Measurements from ENCODE around the gene CGN.

GRCh38 chr1:151565502-151566189 lies 54.5 kb downstream of the CGN start:
- no peak for TF ChIP-seq YY1 (tag by site-specific recombination; IDR thresholded peaks at IDR 0.05)
- TF ChIP-seq ZNF23 (tag by site-specific recombination; IDR thresholded peaks at IDR 0.05; ENCODE audit: borderline replicate concordance) = no peak
- no peak for TF ChIP-seq CTCF (tag by site-specific recombination; IDR thresholded peaks at IDR 0.05)
- no peak for TF ChIP-seq REST (tag by site-specific recombination; IDR thresholded peaks at IDR 0.05)
- no peak for TF ChIP-seq ZNF513 (tag by site-specific recombination; IDR thresholded peaks at IDR 0.05)
- TF ChIP-seq SCRT1 (tag by site-specific recombination; IDR thresholded peaks at IDR 0.05; ENCODE audit: borderline replicate concordance) = no peak
- TF ChIP-seq ZNF510 (tag by site-specific recombination; IDR thresholded peaks at IDR 0.05; ENCODE audit: insufficient replicate concordance) = no peak
- no peak for TF ChIP-seq ZSCAN18 (tag by site-specific recombination; IDR thresholded peaks at IDR 0.05)
- no peak for TF ChIP-seq EGR2 (tag by site-specific recombination; IDR thresholded peaks at IDR 0.05; ENCODE audit: low read depth)
- TF ChIP-seq ZFP69B (tag by site-specific recombination; IDR thresholded peaks at IDR 0.05) = no peak
- no peak for TF ChIP-seq ZNF449 (tag by site-specific recombination; IDR thresholded peaks at IDR 0.05)

Measured in HEK293 (cell line).